Fibroblast of villous mesenchyme (primary cell): ENCODE results near the gene IRF7. TPM values are rescaled to one million over a fixed set of nuclear protein-coding genes. Genes with fewer than 3 reads are reported as not detected.

Source experiments
- DNase-seq: peaks from one replicate; pipeline ENCODE4 v3.0.0-alpha.2; 2010; ENCODE audit warnings: low read depth
- H3K4me3 ChIP-seq: 2 replicates; pipeline ENCODE4 v1.5.1; 2011; ENCODE audit warnings: low read depth, mild to moderate bottlenecking, low read length
- CTCF ChIP-seq: IDR thresholded peaks from 2 replicates; pipeline ENCODE4 v1.5.1; 2012; ENCODE audit warnings: low read depth, mild to moderate bottlenecking, low read length; ENCODE audit not compliant: insufficient read depth
- small RNA-seq: library from RNA; depleted of rRNA; stranded (forward); fragments of <200 nt; gene quantifications from one replicate; pipeline ENCODE3, GENCODE V24; 2012
- total RNA-seq: library from RNA; depleted of rRNA; stranded (reverse); fragments of >200 nt; gene quantifications from 2 replicates; pipeline ENCODE4 v1.2.3, GENCODE V29; 2012

Gene IRF7
- total RNA-seq, 1 donor = 8.2 TPM

GRCh38 chr11:567629-568292 lies 48.0 kb downstream of the IRF7 start:
- DNase-seq = no peak
- peak overlapping the region; percentile 70 for H3K4me3 ChIP-seq
- no peak for TF ChIP-seq CTCF

DNA sequence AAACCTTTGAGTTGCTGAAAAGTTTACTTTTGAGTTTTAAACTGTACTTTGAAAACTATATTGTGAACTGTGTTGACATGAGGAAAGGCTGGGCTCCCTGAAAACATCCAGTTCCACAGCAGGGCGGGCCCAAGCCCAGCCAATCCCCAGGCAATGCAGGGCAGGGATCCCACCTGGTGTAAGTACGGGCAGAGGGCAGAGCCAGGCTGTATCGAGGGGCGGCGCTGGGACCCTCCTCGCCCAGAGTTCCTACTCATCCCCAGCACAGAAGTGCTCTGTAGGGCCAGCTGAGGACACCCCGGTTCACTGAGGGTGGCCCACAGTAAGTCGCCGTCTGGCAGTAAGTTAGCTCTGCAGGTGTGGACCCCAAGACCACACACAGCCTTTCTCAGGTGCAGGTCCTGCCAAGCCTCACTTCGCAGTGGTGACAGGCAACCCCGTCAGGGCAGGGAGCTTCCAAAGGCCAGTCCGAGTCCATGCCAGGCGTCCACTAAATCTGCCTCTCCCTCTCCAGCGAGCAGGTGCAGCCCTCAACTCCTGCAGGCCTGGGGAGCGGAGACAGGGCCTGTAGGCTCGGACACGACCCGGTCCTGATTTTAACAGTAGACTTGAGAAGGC lies 48.6 kb downstream of the IRF7 start:
- peak overlapping the region; percentile 70 for H3K4me3 ChIP-seq
- TF ChIP-seq CTCF = no peak
- DNase-seq = no peak

DNA sequence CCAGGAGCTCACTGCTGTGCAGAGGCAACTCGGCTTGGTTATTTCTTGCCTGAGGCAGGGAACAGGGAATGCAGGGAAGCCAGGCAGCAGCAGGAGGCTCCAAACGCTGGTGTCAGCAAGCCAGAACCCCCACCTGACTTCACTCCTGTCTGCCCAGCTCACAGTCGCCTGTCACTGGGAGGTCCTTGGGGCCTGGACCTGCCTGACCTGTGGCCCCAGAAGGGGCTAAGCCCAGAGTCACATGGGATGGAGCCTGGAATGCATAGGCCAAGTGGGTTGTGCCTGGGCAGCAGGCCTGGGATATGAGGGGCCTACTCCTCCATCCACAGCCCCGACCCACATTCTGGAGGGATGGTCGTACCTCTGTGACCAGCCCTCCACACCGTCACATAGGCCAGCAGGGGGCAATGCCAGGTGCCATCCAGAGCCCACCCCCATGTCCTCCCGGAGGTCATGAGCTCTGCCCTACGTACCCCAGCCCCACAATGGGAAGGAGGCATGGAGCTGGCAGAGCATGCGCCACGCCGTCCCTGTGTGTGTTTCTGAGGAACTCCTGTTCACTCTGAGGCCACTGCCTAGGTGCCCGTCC lies 49.7 kb downstream of the IRF7 start:
- DNase-seq = no peak
- no peak overlapping the region for H3K4me3 ChIP-seq
- no peak for TF ChIP-seq CTCF

DNA sequence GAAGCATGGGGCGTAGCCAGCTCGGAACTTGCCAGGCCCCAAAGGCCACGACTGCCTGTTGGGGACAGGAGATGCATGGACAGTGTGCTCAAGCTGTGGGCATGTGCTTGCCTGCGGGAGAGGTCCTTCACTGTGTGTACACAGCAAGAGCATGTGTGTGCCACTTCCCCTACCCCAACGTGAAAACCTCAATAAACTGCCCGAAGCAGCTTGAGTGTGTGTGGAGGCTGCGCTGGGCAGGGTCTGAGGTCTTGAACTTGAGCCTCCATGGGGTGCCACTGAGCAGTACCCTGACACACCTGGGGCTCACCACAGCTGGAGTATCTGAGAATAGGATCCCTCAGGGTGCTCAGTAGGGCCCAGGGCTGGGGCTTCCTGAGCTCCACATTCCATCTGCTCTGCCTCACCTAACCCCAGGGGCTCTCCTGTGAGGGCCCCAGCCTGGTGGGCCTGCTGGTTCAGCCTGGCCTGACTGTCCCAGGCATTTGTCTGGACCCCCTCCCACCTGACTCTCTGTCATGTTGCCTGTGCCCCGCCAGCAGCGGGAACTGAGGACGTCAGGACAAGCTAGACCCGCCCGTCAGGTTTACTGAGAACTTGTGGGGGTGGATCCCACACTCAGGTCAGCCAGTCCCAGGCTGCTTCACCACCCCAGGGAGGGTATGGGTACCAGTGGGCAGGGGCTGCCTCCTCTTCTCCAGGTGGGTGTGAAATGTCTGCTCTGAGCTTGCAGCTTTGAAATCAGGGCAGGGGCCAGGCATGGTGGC lies 51.8 kb downstream of the IRF7 start:
- no peak for TF ChIP-seq CTCF
- no peak for DNase-seq
- no peak overlapping the region for H3K4me3 ChIP-seq

DNA sequence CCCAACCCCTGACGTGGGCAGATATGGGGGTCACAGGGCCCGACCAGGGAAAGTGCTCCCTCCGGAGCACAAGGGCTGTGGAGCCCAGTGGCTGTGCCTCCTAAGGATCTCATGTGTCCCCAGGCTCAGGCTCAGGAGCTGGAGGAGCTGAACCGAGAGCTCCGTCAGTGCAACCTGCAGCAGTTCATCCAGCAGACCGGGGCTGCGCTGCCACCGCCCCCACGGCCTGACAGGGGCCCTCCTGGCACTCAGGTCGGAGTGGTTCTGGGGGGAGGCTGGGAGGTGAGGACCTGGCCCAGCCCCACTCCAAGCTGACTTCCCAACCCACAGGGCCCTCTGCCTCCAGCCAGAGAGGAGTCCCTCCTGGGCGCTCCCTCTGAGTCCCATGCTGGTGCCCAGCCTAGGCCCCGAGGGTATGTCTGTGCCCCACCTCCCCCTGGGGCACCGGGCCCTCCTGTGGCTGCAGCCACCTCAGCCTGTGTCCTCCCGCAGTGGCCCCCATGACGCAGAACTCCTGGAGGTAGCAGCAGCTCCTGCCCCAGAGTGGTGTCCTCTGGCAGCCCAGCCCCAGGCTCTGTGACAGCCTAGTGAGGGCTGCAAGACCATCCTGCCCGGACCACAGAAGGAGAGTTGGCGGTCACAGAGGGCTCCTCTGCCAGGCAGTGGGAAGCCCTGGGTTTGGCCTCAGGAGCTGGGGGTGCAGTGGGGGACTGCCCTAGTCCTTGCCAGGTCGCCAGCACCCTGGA lies 52.5 kb downstream of the IRF7 start:
- DNase-seq = no peak
- no peak overlapping the region for H3K4me3 ChIP-seq

More for the DNA sequence above, 52.5 kb downstream of the IRF7 start:
- no peak for TF ChIP-seq CTCF

Small RNA genes within 50 kb of the gene (small RNA-seq; reads per million reads assigned to genes)
- 35.7 reads per million, percentile 95 among the genes with 10 or more reads in this experiment for gene MIR210

Other genes with a start within 250 kb of the IRF7 start
- gene B4GALNT4, start 246.5 kb downstream of the IRF7 start, total RNA-seq = 0.43 and 1.3 TPM in 2 replicates
- gene PKP3, start 221.7 kb downstream of the IRF7 start, total RNA-seq = 2.2 and 2.6 TPM in 2 replicates
- 10.8 and 14.5 TPM in 2 replicates for gene SIGIRR, start 201.0 kb downstream of the IRF7 start, total RNA-seq
- not detected in 2 replicates for gene ANO9, start 173.9 kb downstream of the IRF7 start, total RNA-seq
- gene PTDSS2, start 165.7 kb downstream of the IRF7 start, total RNA-seq = 31.5 and 34.8 TPM in 2 replicates
- gene RNH1, start 108.7 kb downstream of the IRF7 start, total RNA-seq = 259 and 276 TPM in 2 replicates
- gene HRAS, start 80.4 kb downstream of the IRF7 start, total RNA-seq = 36.7 and 47.0 TPM in 2 replicates
- gene LRRC56, start 78.4 kb downstream of the IRF7 start, total RNA-seq = 0.43 and 0.64 TPM in 2 replicates
- 1.6 and 2.2 TPM in 2 replicates for gene LMNTD2, start 55.2 kb downstream of the IRF7 start, total RNA-seq
- 14.2 and 15.5 TPM in 2 replicates for gene RASSF7, start 55.0 kb downstream of the IRF7 start, total RNA-seq
- 29.4 and 38.7 TPM in 2 replicates for gene PHRF1, start 39.5 kb downstream of the IRF7 start, total RNA-seq
- gene CDHR5, start 9.0 kb upstream of the IRF7 start, total RNA-seq = not detected in 2 replicates
- gene SCT, start 11.2 kb upstream of the IRF7 start, total RNA-seq = not detected in 2 replicates
- gene DRD4, start 21.3 kb upstream of the IRF7 start, total RNA-seq = not detected in 2 replicates
- 33.7 and 33.8 TPM in 2 replicates for gene DEAF1, start 79.3 kb upstream of the IRF7 start, total RNA-seq
- gene TMEM80, start 79.9 kb upstream of the IRF7 start, total RNA-seq = 13.0 and 16.8 TPM in 2 replicates
- gene EPS8L2, start 90.3 kb upstream of the IRF7 start, total RNA-seq = 42.5 and 55.3 TPM in 2 replicates
- 142 and 148 TPM in 2 replicates for gene TALDO1, start 131.5 kb upstream of the IRF7 start, total RNA-seq
- 26.3 and 44.8 TPM in 2 replicates for gene GATD1, start 161.5 kb upstream of the IRF7 start, total RNA-seq
- 0.43 and 0.64 TPM in 2 replicates for gene CEND1, start 174.1 kb upstream of the IRF7 start, total RNA-seq
- gene SLC25A22, start 182.3 kb upstream of the IRF7 start, total RNA-seq = 12.6 and 16.8 TPM in 2 replicates
- gene PIDD1, start 189.3 kb upstream of the IRF7 start, total RNA-seq = 5.5 and 7.8 TPM in 2 replicates
- gene RPLP2, start 194.0 kb upstream of the IRF7 start, total RNA-seq = 220 and 278 TPM in 2 replicates
- 23.5 and 28.5 TPM in 2 replicates for gene PNPLA2, start 203.0 kb upstream of the IRF7 start, total RNA-seq
- 0.43 and 0.97 TPM in 2 replicates for gene CRACR2B, start 212.0 kb upstream of the IRF7 start, total RNA-seq
- 218 and 295 TPM in 2 replicates for gene CD151, start 217.0 kb upstream of the IRF7 start, total RNA-seq
- gene POLR2L, start 226.6 kb upstream of the IRF7 start, total RNA-seq = 92.4 and 120 TPM in 2 replicates
- 113 and 126 TPM in 2 replicates for gene TSPAN4, start 226.9 kb upstream of the IRF7 start, total RNA-seq